HEK293 (cell line): ENCODE measurements around the gene BBX.

Experiments
- CTCF ChIA-PET: fragments of 350-600 bp; formaldehyde crosslinking; extraction: SDS; loops from one replicate; lab custom pipeline; 2021; ENCODE audit warnings: antibody characterized with exemption; lab: Yijun Ruan, JAX
- POLR2A ChIA-PET: fragments of 300-600 bp; formaldehyde crosslinking; extraction: SDS; loops from one replicate; lab custom pipeline; 2020; ENCODE audit warnings: antibody characterized with exemption, inconsistent platforms; lab: Yijun Ruan, JAX
- H3K27ac ChIP-seq: fragments of 200-500 bp; sonication (Bioruptor generic); 2 replicates; pipeline ENCODE4 v1.5.1; 2014; ENCODE audit warnings: low read depth, low read length, control low read depth, inconsistent platforms; ENCODE audit errors: extremely low read depth
- H3K36me3 ChIP-seq, 2 experiments: fragments of 200-500 bp in 1 of 2; sonication (Bioruptor generic) in 1 of 2; 1 replicate in 1 of 2; 2 replicates in 1 of 2; pipeline ENCODE4 v1.5.1; 2014 to 2017; ENCODE audit warnings: inconsistent platforms in 2 of 2, low read length in 2 of 2; ENCODE audit not compliant: control insufficient read depth in 2 of 2, insufficient read depth in 1 of 2
- H3K4me1 ChIP-seq: fragments of 200-500 bp; sonication (Bioruptor generic); 2 replicates; pipeline ENCODE4 v1.5.1; 2014; ENCODE audit warnings: mild to moderate bottlenecking, low read length, inconsistent platforms; ENCODE audit not compliant: control insufficient read depth, insufficient read depth
- H3K4me3 ChIP-seq: 2 replicates; pipeline ENCODE4 v1.5.1; 2011; ENCODE audit warnings: low read depth, mild to moderate bottlenecking, control low read depth, low read length, moderate library complexity
- H3K9me3 ChIP-seq: fragments of 200-500 bp; sonication (Bioruptor generic); 2 replicates; pipeline ENCODE4 v1.5.1; 2014; ENCODE audit warnings: low read depth, low read length, inconsistent platforms; ENCODE audit not compliant: control insufficient read depth, insufficient read depth
- GLIS1 ChIP-seq: fragments of 450-650 bp; formaldehyde crosslinking; IDR thresholded peaks from 2 replicates; pipeline ENCODE4 v1.5.1; 2016; ENCODE audit warnings: missing biosample characterization, missing genetic modification characterization
- IKZF3 ChIP-seq: fragments of 450-650 bp; IDR thresholded peaks from 2 replicates; pipeline ENCODE4 v1.5.0; 2018; ENCODE audit warnings: missing biosample characterization, mild to moderate bottlenecking, missing genetic modification characterization, moderate library complexity
- OVOL3 ChIP-seq: fragments of 450-650 bp; formaldehyde crosslinking; IDR thresholded peaks from 2 replicates; pipeline ENCODE4 v1.5.1; 2016; ENCODE audit warnings: missing biosample characterization, missing genetic modification characterization
- ZBTB8A ChIP-seq: fragments of 450-650 bp; formaldehyde crosslinking; IDR thresholded peaks from 2 replicates; pipeline ENCODE4 v1.5.1; 2016; ENCODE audit warnings: missing biosample characterization, missing genetic modification characterization
- ZEB2 ChIP-seq: fragments of 450-650 bp; formaldehyde crosslinking; IDR thresholded peaks from 2 replicates; pipeline ENCODE4 v1.5.1; 2016; ENCODE audit warnings: missing biosample characterization, missing genetic modification characterization
- ZNF121 ChIP-seq: fragments of 450-650 bp; formaldehyde crosslinking; IDR thresholded peaks from 2 replicates; pipeline ENCODE4 v1.5.1; 2016; ENCODE audit warnings: missing biosample characterization, missing genetic modification characterization
- ZNF292 ChIP-seq: fragments of 450-650 bp; formaldehyde crosslinking; IDR thresholded peaks from 2 replicates; pipeline ENCODE4 v1.5.1; 2016; ENCODE audit warnings: low read depth, missing biosample characterization, missing genetic modification characterization, borderline replicate concordance
- ZNF324 ChIP-seq: fragments of 450-650 bp; formaldehyde crosslinking; IDR thresholded peaks from 2 replicates; pipeline ENCODE4 v1.5.1; 2016; ENCODE audit warnings: missing biosample characterization, missing genetic modification characterization
- ZNF335 ChIP-seq: fragments of 450-650 bp; formaldehyde crosslinking; conservative IDR thresholded peaks from 2 replicates; pipeline ENCODE4 v1.5.1; 2016; ENCODE audit warnings: missing biosample characterization, missing genetic modification characterization
- ZNF341 ChIP-seq: fragments of 450-650 bp; formaldehyde crosslinking; IDR thresholded peaks from 2 replicates; pipeline ENCODE4; 2016; ENCODE audit warnings: low read depth, missing biosample characterization, missing genetic modification characterization
- ZNF423 ChIP-seq: fragments of 450-650 bp; formaldehyde crosslinking; IDR thresholded peaks from 2 replicates; pipeline ENCODE4 v1.5.1; 2016; ENCODE audit warnings: missing biosample characterization, missing genetic modification characterization
- ZNF48 ChIP-seq: fragments of 450-650 bp; formaldehyde crosslinking; IDR thresholded peaks from 2 replicates; pipeline ENCODE4 v1.5.1; 2016; ENCODE audit warnings: missing biosample characterization, missing genetic modification characterization
- ZNF510 ChIP-seq: fragments of 450-650 bp; formaldehyde crosslinking; IDR thresholded peaks from 2 replicates; pipeline ENCODE4 v1.5.1; 2018; ENCODE audit warnings: mild to moderate bottlenecking, missing genetic modification characterization, missing biosample characterization; ENCODE audit not compliant: insufficient replicate concordance
- ZNF658 ChIP-seq: fragments of 450-650 bp; formaldehyde crosslinking; IDR thresholded peaks from 2 replicates; pipeline ENCODE4; 2016; ENCODE audit warnings: missing biosample characterization, missing genetic modification characterization
- ZNF76 ChIP-seq: fragments of 450-650 bp; formaldehyde crosslinking; IDR thresholded peaks from 2 replicates; pipeline ENCODE4; 2016; ENCODE audit warnings: low read depth, missing biosample characterization, missing genetic modification characterization, borderline replicate concordance
- ZNF777 ChIP-seq: fragments of 450-650 bp; formaldehyde crosslinking; IDR thresholded peaks from 2 replicates; pipeline ENCODE4 v1.5.1; 2017; ENCODE audit warnings: missing biosample characterization, missing genetic modification characterization, borderline replicate concordance
- TF ChIP-seq, protein P1 (sequence below): fragments of 450-650 bp; formaldehyde crosslinking; optimal IDR thresholded peaks from 2 replicates; pipeline ENCODE3; 2016; ENCODE audit warnings: missing biosample characterization, mild to moderate bottlenecking, missing genetic modification characterization
- TF ChIP-seq, protein P2 (sequence below): fragments of 450-650 bp; formaldehyde crosslinking; IDR thresholded peaks from 2 replicates; pipeline ENCODE4 v1.5.1; 2016; ENCODE audit warnings: missing biosample characterization, missing genetic modification characterization
- TF ChIP-seq, protein P3 (sequence below): fragments of 450-650 bp; formaldehyde crosslinking; IDR thresholded peaks from 2 replicates; pipeline ENCODE4 v1.5.1; 2016; ENCODE audit warnings: missing biosample characterization, missing genetic modification characterization

The BBX gene

DNA sequence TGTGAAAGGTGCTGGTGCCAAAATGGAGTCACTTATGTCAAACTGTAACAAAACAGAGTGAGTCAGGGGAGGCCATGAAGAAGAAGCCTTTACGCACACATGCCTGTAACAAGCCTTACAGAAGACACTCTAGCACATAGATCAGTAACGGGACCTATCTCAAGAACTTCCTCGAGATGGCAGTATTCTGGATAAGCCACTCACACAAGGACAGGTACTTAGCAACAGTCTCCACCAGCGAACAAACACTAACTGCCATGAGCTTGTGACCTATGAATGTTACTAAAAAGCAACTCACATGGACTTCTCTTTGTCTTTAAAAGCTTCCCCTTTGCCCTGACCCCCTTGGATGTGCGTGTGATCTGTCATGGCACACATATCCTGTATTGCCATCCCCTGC, 332.9 kb downstream of the BBX start:
- H3K4me3 ChIP-seq: no peak overlapping the region
- H3K36me3 ChIP-seq: no peaks in the 10 kb centered on the region
- TF ChIP-seq ZNF510 (tag by site-specific recombination): no peak
- no peak for TF ChIP-seq IKZF3 (tag by site-specific recombination)
- TF ChIP-seq, protein P1, sequence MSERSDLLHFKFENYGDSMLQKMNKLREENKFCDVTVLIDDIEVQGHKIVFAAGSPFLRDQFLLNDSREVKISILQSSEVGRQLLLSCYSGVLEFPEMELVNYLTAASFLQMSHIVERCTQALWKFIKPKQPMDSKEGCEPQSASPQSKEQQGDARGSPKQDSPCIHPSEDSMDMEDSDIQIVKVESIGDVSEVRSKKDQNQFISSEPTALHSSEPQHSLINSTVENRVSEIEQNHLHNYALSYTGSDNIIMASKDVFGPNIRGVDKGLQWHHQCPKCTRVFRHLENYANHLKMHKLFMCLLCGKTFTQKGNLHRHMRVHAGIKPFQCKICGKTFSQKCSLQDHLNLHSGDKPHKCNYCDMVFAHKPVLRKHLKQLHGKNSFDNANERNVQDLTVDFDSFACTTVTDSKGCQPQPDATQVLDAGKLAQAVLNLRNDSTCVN (tag by site-specific recombination): no peak
- TF ChIP-seq, protein P2, sequence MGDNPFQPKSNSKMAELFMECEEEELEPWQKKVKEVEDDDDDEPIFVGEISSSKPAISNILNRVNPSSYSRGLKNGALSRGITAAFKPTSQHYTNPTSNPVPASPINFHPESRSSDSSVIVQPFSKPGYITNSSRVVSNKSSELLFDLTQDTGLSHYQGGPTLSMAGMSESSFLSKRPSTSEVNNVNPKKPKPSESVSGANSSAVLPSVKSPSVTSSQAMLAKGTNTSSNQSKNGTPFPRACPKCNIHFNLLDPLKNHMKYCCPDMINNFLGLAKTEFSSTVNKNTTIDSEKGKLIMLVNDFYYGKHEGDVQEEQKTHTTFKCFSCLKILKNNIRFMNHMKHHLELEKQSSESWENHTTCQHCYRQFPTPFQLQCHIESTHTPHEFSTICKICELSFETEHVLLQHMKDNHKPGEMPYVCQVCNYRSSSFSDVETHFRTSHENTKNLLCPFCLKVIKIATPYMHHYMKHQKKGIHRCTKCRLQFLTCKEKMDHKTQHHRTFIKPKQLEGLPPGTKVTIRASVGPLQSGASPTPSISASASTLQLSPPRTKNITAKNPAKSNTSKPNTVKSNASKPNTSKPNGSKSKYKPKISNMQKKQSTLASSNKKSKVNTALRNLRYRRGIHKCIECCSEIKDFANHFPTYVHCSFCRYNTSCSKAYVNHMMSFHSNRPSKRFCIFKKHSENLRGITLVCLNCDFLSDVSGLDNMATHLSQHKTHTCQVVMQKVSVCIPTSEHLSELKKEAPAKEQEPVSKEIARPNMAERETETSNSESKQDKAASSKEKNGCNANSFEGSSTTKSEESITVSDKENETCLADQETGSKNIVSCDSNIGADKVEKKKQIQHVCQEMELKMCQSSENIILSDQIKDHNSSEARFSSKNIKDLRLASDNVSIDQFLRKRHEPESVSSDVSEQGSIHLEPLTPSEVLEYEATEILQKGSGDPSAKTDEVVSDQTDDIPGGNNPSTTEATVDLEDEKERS: no peak
- no peak for TF ChIP-seq ZNF121 (tag by site-specific recombination)
- no peak for TF ChIP-seq ZEB2 (tag by site-specific recombination)
- TF ChIP-seq GLIS1: no peak
- no peak for TF ChIP-seq ZNF658 (tag by site-specific recombination)
- TF ChIP-seq ZNF335 (tag by site-specific recombination): no peak
- TF ChIP-seq ZNF292: no peak
- TF ChIP-seq, protein P3, sequence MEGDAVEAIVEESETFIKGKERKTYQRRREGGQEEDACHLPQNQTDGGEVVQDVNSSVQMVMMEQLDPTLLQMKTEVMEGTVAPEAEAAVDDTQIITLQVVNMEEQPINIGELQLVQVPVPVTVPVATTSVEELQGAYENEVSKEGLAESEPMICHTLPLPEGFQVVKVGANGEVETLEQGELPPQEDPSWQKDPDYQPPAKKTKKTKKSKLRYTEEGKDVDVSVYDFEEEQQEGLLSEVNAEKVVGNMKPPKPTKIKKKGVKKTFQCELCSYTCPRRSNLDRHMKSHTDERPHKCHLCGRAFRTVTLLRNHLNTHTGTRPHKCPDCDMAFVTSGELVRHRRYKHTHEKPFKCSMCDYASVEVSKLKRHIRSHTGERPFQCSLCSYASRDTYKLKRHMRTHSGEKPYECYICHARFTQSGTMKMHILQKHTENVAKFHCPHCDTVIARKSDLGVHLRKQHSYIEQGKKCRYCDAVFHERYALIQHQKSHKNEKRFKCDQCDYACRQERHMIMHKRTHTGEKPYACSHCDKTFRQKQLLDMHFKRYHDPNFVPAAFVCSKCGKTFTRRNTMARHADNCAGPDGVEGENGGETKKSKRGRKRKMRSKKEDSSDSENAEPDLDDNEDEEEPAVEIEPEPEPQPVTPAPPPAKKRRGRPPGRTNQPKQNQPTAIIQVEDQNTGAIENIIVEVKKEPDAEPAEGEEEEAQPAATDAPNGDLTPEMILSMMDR (tag by site-specific recombination): no peak
- TF ChIP-seq ZNF48: no peak
- TF ChIP-seq ZNF324 (tag by site-specific recombination): no peak
- no peak for TF ChIP-seq ZNF423 (tag by site-specific recombination)
- TF ChIP-seq ZNF76: no peak
- TF ChIP-seq OVOL3 (tag by site-specific recombination): no peak
- TF ChIP-seq, all 188 proteins: peak for 0
- Histone ChIP-seq H3K4me1 (no peaks in the 10 kb centered on the region), H3K9me3 (no peaks in the 10 kb centered on the region), H3K27ac (no peak overlapping the region)
- POLR2A ChIA-PET: no interaction called here
- CTCF ChIA-PET: interaction anchor here (0.6 to 0.9 kb wide), 2 partner anchors 8 to 313 kb away, joined by 4 read pairs; no protein-coding TSS in a partner anchor

DNA sequence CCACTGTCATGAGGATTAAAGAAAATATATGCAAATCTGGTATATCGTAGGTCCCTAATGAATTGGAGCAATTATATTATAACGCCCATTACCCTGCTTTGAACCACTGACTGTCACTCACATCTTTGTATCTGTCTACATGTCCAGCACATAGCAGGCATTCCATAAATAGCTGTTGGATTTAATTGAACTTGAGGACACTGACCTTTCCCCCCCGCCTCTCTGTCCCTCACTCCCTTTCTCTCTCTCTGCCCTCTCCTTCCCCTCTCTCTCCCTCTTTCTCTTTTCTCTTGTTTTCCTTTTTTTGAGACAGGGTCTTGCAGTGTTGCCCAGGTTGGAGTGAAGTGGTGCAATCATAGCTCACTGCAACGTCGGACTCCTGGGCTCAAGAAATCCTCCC, 335.1 kb downstream of the BBX start:
- no peaks in the 10 kb centered on the region for H3K4me1 ChIP-seq
- no peak overlapping the region for H3K27ac ChIP-seq
- H3K4me3 ChIP-seq: no peak overlapping the region
- CTCF ChIA-PET: interaction anchor here (0.6 kb wide), 1 partner anchor 461 kb away, joined by 3 read pairs; no protein-coding TSS in a partner anchor
- POLR2A ChIA-PET: no interaction called here
- no peaks in the 10 kb centered on the region for H3K36me3 ChIP-seq
- no peaks in the 10 kb centered on the region for H3K9me3 ChIP-seq
- TF ChIP-seq ZBTB8A (tag by site-specific recombination) (no peak), ZNF341 (tag by site-specific recombination) (no peak), ZNF777 (no peak)
